GM10847 (cell line): ENCODE measurements around the gene USB1.

Experiments used
- POLR2A ChIP-seq: IDR thresholded peaks from 2 replicates; pipeline ENCODE4 v1.6.1; 2011; ENCODE audit not compliant: insufficient read length; ENCODE audit errors: extremely low read depth

The USB1 gene

DNA sequence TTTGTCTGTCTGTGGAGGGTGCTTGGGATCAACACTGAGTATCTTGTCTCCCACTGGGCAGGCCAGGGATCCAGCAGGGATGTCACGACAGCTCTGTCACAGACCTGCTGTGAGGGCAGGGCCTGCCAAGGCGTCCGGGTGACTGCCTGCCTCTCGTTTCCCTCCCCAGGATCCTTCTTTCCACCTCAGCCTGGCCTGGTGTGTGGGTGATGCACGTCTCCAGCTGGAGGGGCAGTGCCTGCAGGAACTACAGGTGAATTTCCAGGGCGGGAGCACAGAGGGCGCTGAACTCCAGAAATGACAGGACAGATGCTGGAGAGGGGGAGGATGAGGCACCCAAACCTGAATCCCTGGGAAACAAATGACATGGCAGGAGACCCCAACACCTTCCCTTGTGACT lies 17.6 kb downstream of the USB1 start:
- TF ChIP-seq POLR2A: no peak

DNA sequence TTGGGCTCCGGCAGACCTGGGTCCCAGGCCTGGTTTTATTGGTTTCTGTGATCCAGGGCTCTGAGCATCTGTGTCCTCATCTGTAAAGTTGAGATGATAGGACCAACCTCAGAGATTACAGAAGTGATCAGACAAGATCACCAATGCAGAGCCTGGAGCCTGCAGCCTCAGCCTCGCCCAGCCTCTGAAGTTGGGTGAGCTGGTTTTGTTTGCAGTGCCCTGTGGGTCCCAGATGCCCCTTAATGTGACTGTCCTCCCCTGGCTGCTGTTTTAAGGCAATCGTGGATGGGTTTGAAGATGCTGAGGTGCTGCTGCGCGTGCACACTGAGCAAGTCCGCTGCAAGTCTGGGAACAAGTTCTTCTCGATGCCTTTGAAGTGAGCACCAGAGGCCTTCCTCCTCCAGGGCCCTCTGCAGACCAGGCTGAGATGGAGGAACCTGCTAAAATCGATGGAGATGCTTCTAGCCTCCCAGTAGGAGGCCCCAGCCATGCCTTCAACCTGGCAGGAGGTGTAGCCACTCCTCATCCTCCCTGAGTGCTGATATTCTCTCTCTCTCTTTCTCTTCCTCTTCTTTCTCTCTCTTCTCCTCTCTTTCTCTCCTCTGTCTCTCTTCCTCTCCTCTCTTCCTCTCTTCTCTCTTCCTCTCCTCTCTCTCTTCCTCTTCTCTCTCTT lies 18.8 kb downstream of the USB1 start:
- TF ChIP-seq POLR2A: no peak

DNA sequence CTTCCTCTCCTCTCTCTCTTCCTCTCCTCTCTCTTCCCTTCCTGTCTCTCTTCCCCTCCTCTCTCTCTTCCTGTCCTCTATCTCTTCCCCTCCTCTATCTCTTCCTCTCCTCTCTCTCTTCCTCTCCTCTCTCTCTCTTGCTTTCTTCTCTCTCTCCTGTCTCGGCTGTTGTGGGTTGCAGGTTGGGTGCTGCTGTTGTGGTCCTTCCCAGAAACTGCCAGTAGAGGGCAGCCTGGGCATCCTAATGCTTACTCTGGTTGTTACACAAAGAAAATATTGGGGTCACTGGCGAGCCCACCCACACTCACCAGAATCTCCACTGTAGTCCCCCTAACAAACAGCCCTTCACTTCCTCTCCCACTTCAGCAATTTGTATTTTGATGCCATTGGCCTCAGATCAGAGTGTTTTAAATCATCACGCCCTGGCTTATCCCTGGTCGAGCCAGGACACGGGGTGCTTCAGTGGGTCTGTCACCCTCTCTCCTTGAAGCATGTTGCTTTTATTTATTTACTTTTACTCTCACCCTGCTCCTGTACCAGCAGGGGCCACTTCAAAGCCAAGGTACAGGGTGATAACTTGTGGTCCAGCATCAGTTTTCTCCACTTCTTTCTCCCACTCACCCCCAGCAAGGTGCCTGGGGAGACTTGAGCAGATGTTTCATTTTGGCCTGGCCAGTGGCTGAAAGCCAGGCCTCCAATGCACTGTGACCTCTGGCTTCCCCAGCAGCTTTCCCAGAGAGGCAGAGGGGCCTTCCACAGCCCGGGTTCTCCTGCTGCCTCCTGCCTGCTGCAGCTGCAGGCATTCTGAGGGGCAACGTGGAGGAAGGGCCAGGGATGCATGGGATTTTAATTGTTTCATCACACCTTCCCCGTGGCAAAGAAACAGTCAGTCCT lies 19.7 kb downstream of the USB1 start:
- TF ChIP-seq POLR2A: no peak

DNA sequence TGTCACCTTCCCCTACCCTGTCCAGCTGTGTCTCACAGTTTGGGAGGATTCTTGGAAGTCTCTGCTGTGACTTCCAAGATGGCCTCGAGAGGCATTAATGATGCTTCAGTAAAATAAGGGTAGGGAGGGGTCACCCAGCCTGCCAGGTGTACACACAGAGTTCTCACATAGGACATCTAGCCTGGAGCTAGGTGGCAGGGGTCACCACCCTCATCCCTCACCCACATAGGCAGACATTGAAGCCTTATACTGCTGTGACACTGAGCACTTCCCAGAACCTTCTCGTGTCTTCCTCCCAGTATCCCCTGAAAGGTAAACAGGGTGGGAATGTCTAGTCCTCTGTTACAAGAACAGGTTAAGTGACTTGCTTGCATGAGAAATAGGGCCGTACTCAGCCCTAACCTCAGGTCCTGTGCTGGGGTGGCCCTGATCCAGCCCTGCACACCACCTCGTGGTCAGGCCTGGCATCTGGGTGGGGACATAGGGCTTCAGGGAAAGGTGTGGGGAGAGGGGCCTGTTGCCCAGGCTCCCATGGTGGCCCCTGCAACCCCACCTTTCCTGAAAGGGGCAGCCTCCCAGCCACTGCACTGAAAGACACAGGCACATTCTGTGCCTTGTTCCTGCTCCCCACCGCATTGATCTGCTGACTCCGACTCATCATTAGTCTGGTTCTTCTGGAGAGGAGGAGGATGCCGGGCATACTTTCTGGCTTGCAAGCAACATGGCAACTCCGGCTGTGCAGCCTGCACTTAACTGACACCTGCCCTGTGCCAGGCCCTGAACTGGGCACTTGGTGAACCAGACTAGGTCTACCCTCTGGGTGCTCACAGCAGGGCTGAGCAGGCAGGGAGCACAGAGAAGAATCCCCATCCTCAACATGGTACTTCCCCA lies 20.7 kb downstream of the USB1 start:
- no peak for TF ChIP-seq POLR2A

DNA sequence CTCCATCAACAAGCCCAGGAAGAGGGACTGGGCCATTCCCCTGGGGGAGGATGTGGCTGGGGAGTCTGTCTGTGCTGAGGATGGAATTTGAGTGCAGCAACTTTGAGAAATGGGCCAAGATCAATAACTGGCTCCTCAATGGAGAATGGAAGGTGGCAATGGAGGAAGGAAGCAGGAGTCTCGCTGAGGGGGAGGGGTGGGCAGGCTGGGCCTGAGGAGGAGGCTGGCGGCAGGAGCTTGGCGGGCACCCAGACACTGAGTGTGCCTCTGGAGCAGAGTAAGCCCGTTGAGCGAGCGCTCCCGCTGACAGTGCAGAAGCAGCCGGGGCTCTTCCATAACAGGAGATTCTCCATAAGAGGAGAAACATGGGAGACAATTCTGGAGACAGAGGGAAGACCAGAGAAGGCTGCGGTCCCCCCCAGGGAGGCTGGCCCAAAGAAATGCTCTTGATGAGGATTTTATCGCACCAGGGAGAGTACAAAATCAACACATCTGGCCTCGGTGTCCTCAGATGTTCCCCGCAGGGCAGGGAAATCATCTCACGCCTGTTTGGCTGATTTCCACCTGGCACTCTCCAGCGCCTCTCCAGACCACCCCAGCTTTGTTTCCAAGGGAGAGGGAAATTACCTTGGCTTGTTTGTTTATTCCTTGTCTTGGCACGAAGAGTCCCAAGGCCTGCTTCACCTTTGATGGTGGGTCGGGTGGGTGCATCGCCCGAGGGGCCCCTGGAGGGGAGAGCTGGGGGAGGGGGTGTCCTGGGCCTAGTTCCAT lies 21.6 kb downstream of the USB1 start:
- TF ChIP-seq POLR2A: no peak

DNA sequence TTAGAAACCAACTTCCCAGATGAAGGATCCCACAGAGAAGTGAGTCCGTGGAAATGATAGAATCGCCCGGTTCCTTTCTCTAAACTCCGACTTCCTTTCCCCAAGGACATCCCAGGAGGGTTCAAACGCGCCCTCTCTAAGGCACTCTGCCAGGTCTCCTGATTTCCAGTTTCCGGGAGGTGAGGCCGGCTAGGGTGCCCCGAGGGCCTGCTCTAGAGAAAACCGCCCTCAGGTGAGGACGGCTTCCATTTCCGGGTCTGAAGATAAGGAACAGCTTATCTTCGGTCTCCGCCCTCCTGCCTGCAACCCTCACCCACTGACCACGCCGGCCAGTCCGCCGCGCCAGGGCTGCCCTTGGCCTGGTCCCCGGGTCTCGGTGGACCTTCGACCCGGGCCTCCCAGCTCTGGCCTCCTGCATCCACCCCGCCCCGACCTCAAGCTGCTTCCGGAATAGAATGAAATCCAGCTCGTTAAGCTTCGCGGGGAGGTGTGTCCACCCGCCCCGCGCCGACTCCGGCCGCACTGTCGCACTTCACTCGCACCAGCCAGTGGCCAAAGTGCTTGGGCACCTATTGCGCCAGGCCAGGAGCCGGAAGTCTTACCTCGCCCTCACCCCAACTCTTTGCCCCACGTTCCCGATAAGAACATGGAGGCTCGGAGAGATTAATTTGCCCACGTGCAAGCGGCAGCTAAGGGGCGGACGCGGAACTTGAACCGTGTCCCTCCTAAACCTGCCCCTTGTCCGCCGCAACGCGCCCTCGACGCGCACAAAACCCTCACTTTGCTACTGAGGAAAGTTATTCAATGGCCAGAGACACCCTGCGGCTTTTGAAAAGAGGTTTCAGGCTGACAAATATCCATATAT lies 23.5 kb downstream of the USB1 start:
- no peak for TF ChIP-seq POLR2A

DNA sequence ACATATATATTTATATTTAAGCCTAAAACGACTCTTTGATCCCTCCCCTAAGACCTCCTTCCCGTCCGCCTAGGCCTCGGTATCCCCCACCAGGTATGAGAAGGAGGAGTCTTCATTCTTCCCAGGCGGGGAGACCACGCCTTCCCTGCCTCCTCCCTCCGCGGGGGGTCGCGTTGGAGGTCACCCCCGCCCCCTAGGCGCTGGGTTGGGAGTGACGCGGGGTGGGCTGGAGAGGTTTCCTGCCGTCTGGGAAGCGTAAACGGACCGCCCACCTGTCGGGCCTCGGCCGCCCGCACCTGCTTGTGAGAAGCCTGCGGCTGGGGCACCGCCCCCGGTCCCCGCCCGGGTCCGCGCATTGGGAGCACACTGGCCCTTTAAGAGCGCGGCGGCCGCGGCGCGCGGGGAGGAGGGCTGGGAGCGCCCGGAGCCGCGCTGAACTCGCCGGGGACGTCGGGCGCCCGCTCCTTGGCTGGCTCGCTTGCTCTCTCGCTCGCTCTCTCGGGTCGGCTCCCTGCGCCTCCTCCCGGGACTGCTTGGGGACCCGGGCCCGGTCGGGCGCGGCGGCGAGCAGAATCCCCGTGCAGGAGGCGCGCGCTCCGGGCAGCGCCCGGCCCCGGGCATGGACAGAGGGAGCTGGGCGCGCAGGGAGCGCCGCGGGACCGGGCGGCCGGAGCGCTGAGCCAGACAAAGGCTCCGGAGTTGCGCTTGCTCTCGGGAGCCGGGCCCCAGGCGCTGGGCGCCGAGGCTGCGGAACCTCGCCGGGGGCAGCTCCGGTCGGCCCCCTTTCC lies 24.3 kb downstream of the USB1 start, which contains the start of gene MMP15:
MMP15 (plus strand) TSS at position 404 of the 788 bp plus-strand sequence. CDS start 597 bp downstream, outside the sequence.
- TF ChIP-seq POLR2A: no peak

DNA sequence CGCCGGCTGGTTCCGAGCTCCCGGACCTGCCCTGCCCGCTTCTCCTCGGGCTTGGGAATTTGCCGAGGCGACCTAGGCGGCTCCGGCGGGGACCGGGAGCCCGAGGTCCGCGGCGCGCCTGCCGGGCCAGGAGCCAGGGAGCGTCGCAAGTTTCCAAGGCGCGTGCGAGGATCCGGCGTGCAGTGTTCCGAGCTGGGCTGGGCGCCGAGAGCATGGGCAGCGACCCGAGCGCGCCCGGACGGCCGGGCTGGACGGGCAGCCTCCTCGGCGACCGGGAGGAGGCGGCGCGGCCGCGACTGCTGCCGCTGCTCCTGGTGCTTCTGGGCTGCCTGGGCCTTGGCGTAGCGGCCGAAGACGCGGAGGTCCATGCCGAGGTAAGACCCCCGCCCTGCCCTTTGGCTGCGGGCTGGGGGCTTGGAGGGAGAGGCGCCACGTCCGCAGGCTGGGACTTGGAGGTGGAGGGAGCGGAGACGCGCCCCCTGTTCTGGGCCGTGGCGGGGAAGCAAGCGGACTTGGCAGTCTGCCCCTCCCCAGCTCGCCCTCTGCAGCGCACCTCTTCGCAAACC lies 25.0 kb downstream of the USB1 start:
- TF ChIP-seq POLR2A: no peak

DNA sequence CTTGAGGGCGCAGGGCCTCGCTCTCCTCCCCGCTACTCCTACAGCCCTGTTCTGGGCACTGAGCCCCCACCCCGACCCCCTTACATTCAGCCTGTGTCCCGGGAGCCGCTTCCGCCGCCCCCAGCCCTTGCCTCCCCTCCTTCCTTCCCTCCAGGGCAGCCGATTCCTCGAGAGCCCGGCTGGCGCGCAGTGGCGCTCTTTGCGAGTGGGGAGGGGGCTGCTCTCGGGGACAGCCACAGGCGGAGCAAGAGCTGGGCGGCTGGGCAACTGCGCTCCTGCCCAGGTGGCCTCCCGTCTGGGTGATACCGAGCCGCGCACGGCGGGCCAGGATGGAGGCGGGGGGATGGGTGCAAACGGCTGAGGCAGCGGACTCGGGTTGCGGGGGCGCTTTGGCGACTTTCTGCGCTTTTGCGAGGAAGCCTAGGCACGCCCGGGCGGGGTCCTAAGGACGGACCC lies 25.5 kb downstream of the USB1 start:
- no peak for TF ChIP-seq POLR2A

DNA sequence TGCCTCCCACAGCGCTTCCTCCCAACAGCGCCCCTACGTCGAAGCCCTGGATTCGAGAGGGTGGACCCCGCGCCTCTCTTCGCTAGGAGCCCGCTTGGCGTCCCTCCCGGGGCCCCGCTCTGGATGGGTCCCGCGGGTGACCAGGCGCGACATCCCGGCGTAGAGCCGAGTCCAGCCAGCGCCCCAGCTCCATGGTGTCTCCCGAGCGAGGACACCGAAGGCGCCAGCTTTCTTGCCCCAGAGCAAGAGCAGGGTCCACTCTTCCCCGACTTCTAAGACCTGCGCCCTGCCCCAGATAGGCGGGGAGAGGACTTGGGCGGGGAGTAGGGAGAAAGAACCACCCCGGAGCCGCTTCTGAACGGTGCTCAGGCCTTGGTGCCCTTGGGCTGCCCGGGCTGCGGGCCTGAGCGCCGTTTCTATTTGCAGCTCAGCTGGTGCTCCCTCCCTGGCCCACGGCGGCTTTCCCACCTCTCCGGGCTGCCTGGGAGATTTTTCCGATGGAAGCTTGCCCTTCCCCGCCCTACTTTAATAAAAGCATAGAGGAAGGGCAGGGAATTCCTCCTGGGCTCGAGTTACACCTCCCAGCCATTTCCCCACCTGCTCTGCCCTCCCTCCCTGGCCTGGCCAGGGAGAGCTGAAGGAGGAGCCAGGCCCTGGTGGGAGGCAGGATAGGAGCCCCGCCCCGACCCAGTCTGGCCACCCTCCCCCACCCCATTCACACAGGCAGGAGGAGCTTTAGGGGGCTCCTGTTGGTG lies 26.1 kb downstream of the USB1 start:
- no peak for TF ChIP-seq POLR2A

DNA sequence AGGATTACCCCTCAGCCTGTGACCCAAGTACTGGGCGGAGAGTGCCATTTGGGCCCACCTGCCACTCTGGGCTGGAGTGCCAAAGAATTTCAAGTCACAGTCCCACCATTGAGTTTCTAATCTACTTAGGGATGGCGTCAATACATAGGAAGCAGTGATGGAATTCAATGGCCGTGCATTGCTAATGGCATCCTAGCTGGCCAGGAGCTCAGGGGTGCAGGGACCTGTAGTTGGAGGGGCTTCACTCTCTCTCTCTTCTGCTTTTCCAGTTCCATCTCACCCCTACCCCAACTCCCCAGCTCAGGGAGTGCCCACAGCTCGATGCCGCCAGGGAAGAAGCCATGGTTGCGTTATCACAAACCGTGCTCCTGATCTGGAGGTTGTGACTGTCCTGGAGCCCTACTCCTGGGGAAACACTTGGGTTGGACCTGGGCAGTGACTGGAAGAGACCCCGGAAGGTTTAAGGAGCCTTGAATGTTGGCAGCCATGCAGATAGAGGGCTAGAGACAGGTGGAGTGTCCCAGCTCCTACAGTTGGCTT lies 26.8 kb downstream of the USB1 start:
- no peak for TF ChIP-seq POLR2A
